ENCODE data around the gene BRCA2.

The BRCA2 gene

GRCh38 chr13:32426990-32427851 is 111.9 kb downstream of the BRCA2 start:
- Mint-ChIP-seq H3K4me3 (peak overlapping the region; percentile 100), H3K27me3 (no peaks in the 10 kb centered on the region), H3K27ac (peak overlapping the region; percentile 100), H3K9me3 (no peaks in the 10 kb centered on the region), H3K36me3 (peaks cover 39% of the 10 kb centered on the region), H3K4me1 (peaks cover 57% of the 10 kb centered on the region)
- peak; percentile 56 for ATAC-seq

- Mint-ChIP-seq H3K27me3 (no peaks in the 10 kb centered on the region), H3K4me3 (peak within 1 kb of the TSS; percentile 100), H3K4me1 (peaks cover 51% of the 10 kb centered on the region), H3K9me3 (no peaks in the 10 kb centered on the region), H3K36me3 (peaks cover 31% of the 10 kb centered on the region), H3K27ac (peak within 1 kb of the TSS; percentile 100)
- ATAC-seq, result peak; percentile 86
Measured at GRCh38 chr13:32427852-32428580, 112.7 kb downstream of the BRCA2 start, which contains the start of gene N4BP2L1. Gene N4BP2L1 (minus strand): TSS chr13:32428130. CDS start chr13:32428082, 48 bp downstream.

- ATAC-seq, result peak; percentile 60
- Mint-ChIP-seq H3K4me3 (peak overlapping the region; percentile 100), H3K27ac (peak overlapping the region; percentile 100)
Measured at GRCh38 chr13:32428581-32429432, 113.5 kb downstream of the BRCA2 start.

GRCh38 chr13:32429433-32429909 is 114.2 kb downstream of the BRCA2 start:
- Mint-ChIP-seq H3K4me1 (peaks cover 37% of the 10 kb centered on the region), H3K27ac (peak overlapping the region; percentile 100), H3K9me3 (no peaks in the 10 kb centered on the region), H3K4me3 (no peak overlapping the region), H3K36me3 (peaks cover 17% of the 10 kb centered on the region), H3K27me3 (no peaks in the 10 kb centered on the region)
- ATAC-seq, result no peak

More at GRCh38 chr13:32428581-32429432, 113.5 kb downstream of the BRCA2 start:
- H3K36me3 Mint-ChIP-seq, result peaks cover 24% of the 10 kb centered on the region
- no peaks in the 10 kb centered on the region for H3K9me3 Mint-ChIP-seq
- peaks cover 43% of the 10 kb centered on the region for H3K4me1 Mint-ChIP-seq
- no peaks in the 10 kb centered on the region for H3K27me3 Mint-ChIP-seq

GRCh38 chr13:32430018-32430747 is 114.9 kb downstream of the BRCA2 start:
- no peaks in the 10 kb centered on the region for H3K9me3 Mint-ChIP-seq
- peaks cover 15% of the 10 kb centered on the region for H3K36me3 Mint-ChIP-seq
- peak overlapping the region; percentile 100 for H3K27ac Mint-ChIP-seq
- ATAC-seq, result no peak
- H3K4me3 Mint-ChIP-seq, result no peak overlapping the region
- H3K27me3 Mint-ChIP-seq, result no peaks in the 10 kb centered on the region
- peaks cover 33% of the 10 kb centered on the region for H3K4me1 Mint-ChIP-seq

- no peak for ATAC-seq
- Mint-ChIP-seq H3K4me3 (no peak overlapping the region), H3K4me1 (peaks cover 22% of the 10 kb centered on the region), H3K36me3 (peaks cover 14% of the 10 kb centered on the region), H3K27ac (no peak overlapping the region), H3K27me3 (no peaks in the 10 kb centered on the region), H3K9me3 (no peaks in the 10 kb centered on the region)
Measured at GRCh38 chr13:32431361-32431760, 116.1 kb downstream of the BRCA2 start.

GRCh38 chr13:32432856-32433255 is 117.5 kb downstream of the BRCA2 start:
- H3K4me3 Mint-ChIP-seq, result no peak overlapping the region
- peaks cover 8% of the 10 kb centered on the region for H3K36me3 Mint-ChIP-seq
- H3K27ac Mint-ChIP-seq, result no peak overlapping the region

GRCh38 chr13:32438871-32439270 is 123.6 kb downstream of the BRCA2 start:
- no peak for ATAC-seq
- H3K4me1 Mint-ChIP-seq, result peaks cover 13% of the 10 kb centered on the region
- no peaks in the 10 kb centered on the region for H3K9me3 Mint-ChIP-seq
- H3K27ac Mint-ChIP-seq, result no peak overlapping the region
- H3K4me3 Mint-ChIP-seq, result no peak overlapping the region
- no peaks in the 10 kb centered on the region for H3K27me3 Mint-ChIP-seq
- H3K36me3 Mint-ChIP-seq, result peaks cover 12% of the 10 kb centered on the region

More at GRCh38 chr13:32432856-32433255, 117.5 kb downstream of the BRCA2 start:
- H3K27me3 Mint-ChIP-seq, result no peaks in the 10 kb centered on the region
- H3K4me1 Mint-ChIP-seq, result peaks cover 16% of the 10 kb centered on the region
- no peak for ATAC-seq
- no peaks in the 10 kb centered on the region for H3K9me3 Mint-ChIP-seq

- Mint-ChIP-seq H3K36me3 (peaks cover 4% of the 10 kb centered on the region), H3K4me1 (peaks cover 22% of the 10 kb centered on the region), H3K27me3 (no peaks in the 10 kb centered on the region), H3K27ac (peak overlapping the region; percentile 71), H3K4me3 (no peak overlapping the region), H3K9me3 (no peaks in the 10 kb centered on the region)
- ATAC-seq, result peak; percentile 61
Measured at GRCh38 chr13:32443111-32443510, 127.8 kb downstream of the BRCA2 start.

GRCh38 chr13:32445461-32445860 is 130.2 kb downstream of the BRCA2 start:
- H3K9me3 Mint-ChIP-seq, result no peaks in the 10 kb centered on the region
- no peak overlapping the region for H3K4me3 Mint-ChIP-seq
- no peak overlapping the region for H3K27ac Mint-ChIP-seq
- no peak for ATAC-seq
- H3K27me3 Mint-ChIP-seq, result no peaks in the 10 kb centered on the region
- H3K36me3 Mint-ChIP-seq, result peaks cover 4% of the 10 kb centered on the region
- peaks cover 22% of the 10 kb centered on the region for H3K4me1 Mint-ChIP-seq

GRCh38 chr13:32446220-32446619 is 130.9 kb downstream of the BRCA2 start:
- H3K27me3 Mint-ChIP-seq, result no peaks in the 10 kb centered on the region
- peaks cover 22% of the 10 kb centered on the region for H3K4me1 Mint-ChIP-seq
- no peak overlapping the region for H3K27ac Mint-ChIP-seq
- peaks cover 5% of the 10 kb centered on the region for H3K9me3 Mint-ChIP-seq
- no peak for ATAC-seq
- H3K4me3 Mint-ChIP-seq, result no peak overlapping the region
- peaks cover 11% of the 10 kb centered on the region for H3K36me3 Mint-ChIP-seq

GRCh38 chr13:32446773-32447465 is 131.6 kb downstream of the BRCA2 start:
- Mint-ChIP-seq H3K27me3 (no peaks in the 10 kb centered on the region), H3K4me3 (no peak overlapping the region), H3K36me3 (peaks cover 15% of the 10 kb centered on the region), H3K9me3 (peaks cover 6% of the 10 kb centered on the region), H3K27ac (no peak overlapping the region), H3K4me1 (peaks cover 22% of the 10 kb centered on the region)
- ATAC-seq, result no peak

- no peaks in the 10 kb centered on the region for H3K27me3 Mint-ChIP-seq
- peaks cover 17% of the 10 kb centered on the region for H3K4me1 Mint-ChIP-seq
- H3K4me3 Mint-ChIP-seq, result no peak overlapping the region
- H3K9me3 Mint-ChIP-seq, result peaks cover 6% of the 10 kb centered on the region
- ATAC-seq, result no peak
- peaks cover 16% of the 10 kb centered on the region for H3K36me3 Mint-ChIP-seq
- no peak overlapping the region for H3K27ac Mint-ChIP-seq
Measured at GRCh38 chr13:32447894-32448623, 132.8 kb downstream of the BRCA2 start.
